Epithelial cell of proximal tubule (primary cell): Measurements from ENCODE around the gene CEP112. TPM values are rescaled to one million over a fixed set of nuclear protein-coding genes. Genes with fewer than 3 reads are reported as not detected.

ENCODE experiments used
- DNase-seq: peaks from one replicate; pipeline ENCODE4 v3.0.0-alpha.2; 2011; ENCODE audit warnings: low read depth
- H3K4me3 ChIP-seq: 2 replicates; pipeline ENCODE4 v1.5.1; 2011; ENCODE audit warnings: low read depth, mild to moderate bottlenecking, low read length
- total RNA-seq: library from RNA; depleted of rRNA; stranded (reverse); fragments of >200 nt; gene quantifications from 2 replicates; pipeline ENCODE4 v1.2.3, GENCODE V29; 2015
- TF ChIP-seq, protein P1 (sequence below): conservative IDR thresholded peaks from 2 replicates; pipeline ENCODE4 v1.5.1; 2012; ENCODE audit warnings: low read depth, mild to moderate bottlenecking, low read length

Gene CEP112
- total RNA-seq, 1 donor from 2014 or later: 4.7 TPM

DNA sequence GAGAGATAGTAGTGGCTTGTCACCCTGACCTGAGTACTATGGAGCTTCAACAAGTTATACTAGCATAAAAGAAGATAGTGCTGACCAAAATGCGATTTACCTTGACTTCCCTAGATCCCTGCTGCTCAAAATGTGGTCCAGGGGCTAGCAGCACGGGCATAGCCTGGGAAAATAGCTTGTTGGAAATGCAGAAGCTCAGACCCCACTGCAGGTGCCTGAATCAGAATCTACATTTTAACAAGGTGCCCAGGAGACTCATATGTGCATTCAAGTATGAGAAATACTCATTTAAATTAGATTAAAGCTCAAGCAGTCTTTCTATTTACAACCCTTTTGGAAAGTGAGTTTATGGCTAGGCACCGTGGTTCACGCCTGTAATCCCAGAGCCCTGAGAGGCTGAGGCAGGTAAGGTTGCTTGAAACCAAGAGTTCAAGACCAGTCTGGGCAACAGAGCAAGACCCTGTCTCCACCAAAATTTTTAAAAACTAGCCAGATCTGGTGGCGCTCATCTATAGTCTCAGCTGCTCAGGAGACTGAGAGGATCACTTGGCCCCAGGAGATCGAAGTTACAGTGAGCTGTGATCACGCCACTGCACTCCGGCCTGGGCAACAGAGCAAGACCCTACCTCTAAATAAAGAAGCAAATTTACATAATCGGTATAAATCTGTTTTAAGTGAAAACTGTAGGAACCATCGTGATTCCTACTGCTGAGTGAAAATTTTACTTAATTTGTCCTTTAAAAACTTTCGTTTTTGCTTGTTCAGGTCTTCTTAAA, 30.0 kb upstream of the CEP112 start:
- TF ChIP-seq, protein P1, sequence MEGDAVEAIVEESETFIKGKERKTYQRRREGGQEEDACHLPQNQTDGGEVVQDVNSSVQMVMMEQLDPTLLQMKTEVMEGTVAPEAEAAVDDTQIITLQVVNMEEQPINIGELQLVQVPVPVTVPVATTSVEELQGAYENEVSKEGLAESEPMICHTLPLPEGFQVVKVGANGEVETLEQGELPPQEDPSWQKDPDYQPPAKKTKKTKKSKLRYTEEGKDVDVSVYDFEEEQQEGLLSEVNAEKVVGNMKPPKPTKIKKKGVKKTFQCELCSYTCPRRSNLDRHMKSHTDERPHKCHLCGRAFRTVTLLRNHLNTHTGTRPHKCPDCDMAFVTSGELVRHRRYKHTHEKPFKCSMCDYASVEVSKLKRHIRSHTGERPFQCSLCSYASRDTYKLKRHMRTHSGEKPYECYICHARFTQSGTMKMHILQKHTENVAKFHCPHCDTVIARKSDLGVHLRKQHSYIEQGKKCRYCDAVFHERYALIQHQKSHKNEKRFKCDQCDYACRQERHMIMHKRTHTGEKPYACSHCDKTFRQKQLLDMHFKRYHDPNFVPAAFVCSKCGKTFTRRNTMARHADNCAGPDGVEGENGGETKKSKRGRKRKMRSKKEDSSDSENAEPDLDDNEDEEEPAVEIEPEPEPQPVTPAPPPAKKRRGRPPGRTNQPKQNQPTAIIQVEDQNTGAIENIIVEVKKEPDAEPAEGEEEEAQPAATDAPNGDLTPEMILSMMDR: no peak
- no peak overlapping the region for H3K4me3 ChIP-seq
- DNase-seq: no peak

DNA sequence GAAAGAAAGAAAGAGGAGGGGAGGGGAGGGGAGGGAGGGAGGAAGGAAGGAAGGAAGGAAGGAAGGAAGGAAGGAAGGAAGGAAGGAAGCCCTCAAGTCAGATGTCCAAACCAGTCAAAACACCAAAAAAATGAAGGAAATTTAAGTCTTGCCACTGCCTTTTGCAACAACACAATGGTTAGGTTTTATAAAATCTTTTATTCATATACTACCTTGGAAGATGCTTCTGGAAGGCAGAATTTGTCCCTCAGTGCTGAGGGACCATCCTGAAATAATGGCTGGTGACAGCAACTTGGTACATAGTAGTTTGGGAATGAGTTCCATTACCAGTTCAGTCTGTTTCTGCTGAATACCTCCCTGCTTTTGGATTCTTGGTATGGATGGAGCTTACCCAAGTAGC, 29.4 kb upstream of the CEP112 start:
- TF ChIP-seq, protein P1: no peak
- DNase-seq: no peak
- H3K4me3 ChIP-seq: no peak overlapping the region

GRCh38 chr17:66220079-66220835, 28.3 kb upstream of the CEP112 start:
- DNase-seq: no peak
- TF ChIP-seq, protein P1: no peak
- H3K4me3 ChIP-seq: no peak overlapping the region

- H3K4me3 ChIP-seq: no peak overlapping the region
- no peak for DNase-seq
- TF ChIP-seq, protein P1: no peak
These were observed 23.6 kb upstream of the CEP112 start for GRCh38 chr17:66215529-66215911.

DNA sequence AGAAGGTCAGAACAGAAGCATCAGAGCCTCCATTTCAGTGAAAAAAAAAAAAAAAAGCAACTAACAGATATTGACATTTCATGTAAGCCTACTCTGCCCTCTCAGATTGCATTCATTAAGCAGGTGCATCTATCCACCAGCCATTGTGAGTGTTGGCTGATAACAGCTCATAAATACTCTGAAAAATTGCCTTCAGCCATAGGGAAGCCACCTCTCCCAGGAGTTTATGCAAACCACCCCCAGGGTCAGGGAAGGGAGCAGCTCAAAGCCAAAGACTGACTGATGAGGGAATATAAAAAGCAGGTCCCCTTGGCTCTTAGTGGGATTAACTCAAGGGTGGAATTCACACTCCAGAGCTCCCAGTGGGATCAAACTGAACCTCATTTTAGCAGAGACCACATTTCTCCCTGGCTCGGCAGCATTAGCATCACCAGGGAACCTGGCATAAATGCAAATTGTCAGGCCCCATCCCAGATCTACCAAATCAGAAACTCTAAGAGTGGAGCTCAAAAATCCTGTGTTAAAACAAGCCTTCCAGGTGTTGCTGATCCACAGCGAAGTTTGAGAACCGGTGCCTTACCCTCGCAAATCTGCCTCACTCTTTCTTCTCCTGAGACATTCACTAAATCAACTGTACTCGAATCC, 23.1 kb upstream of the CEP112 start:
- no peak overlapping the region for H3K4me3 ChIP-seq
- TF ChIP-seq, protein P1: no peak
- no peak for DNase-seq

DNA sequence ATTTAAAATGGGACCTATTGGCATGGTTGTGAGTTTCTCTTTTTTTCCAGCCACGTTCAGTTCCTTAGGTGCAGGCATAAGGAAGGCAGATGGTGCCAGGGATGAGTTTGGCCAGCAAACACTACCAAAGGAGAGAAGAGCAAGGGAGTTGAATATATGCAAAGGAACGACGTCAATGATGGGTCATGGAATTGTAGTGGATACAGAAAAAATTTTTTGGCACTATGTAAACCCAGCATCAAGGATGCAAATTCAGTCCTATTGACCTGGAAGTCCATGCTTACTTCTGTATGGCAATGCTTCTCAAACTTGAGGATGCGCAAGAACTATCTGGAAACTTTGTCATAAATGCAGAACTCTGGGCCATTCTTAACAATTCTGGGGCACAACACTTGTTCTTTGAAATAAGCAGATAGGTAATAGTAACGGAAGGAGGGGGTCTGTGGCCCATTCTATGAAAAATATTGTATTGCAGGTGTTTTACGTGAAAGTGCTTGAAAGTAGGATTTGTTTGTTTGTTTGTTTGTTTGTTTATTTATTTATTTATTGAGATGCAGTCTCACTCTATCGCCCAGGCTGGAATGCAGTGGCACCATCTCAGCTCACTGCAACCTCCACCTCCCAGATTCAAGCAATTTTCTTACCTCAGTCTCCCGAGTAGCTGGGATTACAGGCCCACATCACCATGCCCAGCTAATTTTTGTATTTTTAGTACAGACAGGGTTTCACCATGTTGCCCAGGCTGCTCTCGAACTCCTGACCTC, 19.3 kb upstream of the CEP112 start:
- DNase-seq: no peak
- no peak overlapping the region for H3K4me3 ChIP-seq
- TF ChIP-seq, protein P1: no peak
